A204.1 (cell line): ENCODE measurements around the gene ARID3C.

ENCODE experiments used
- FAIRE-seq: peaks from 2 replicates; lab custom pipeline; 2012; peaks lifted over from hg19 to GRCh38; lab: Jason Lieb, UNC

ARID3C gene

DNA sequence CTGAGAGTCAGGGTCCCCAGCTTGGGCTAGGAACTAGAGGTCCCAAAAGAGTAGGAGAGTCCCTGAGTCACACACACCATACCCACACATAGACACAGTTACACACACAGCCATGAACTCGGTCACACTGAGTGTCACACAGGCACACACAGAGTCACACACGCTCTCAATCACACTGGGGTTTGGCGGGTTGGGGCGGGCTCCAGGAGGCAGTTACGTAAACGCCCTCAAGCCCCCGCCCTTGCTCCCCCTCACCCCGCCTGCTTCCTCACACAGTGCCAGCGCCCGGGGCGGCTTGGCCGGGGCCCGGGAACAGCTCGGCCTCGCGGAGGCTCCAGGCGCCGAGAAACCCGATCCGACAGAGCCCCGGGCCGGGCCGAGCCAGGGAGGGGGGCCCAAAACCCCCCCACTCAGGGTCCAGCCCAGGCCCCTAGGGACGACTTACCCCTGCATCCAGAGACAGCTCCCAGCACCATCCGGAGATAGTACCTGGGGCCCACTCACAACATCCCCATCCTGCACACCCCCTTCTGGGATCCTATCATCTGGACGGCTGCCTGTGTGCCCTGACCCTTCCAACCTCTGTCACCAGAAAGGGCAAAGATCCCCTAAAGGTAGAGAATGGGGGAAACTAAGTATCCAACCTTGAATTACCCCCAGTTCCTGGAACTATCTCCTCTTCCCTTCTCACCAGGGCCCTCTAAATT lies 35.8 kb downstream of the ARID3C start:
- no peak for FAIRE-seq

DNA sequence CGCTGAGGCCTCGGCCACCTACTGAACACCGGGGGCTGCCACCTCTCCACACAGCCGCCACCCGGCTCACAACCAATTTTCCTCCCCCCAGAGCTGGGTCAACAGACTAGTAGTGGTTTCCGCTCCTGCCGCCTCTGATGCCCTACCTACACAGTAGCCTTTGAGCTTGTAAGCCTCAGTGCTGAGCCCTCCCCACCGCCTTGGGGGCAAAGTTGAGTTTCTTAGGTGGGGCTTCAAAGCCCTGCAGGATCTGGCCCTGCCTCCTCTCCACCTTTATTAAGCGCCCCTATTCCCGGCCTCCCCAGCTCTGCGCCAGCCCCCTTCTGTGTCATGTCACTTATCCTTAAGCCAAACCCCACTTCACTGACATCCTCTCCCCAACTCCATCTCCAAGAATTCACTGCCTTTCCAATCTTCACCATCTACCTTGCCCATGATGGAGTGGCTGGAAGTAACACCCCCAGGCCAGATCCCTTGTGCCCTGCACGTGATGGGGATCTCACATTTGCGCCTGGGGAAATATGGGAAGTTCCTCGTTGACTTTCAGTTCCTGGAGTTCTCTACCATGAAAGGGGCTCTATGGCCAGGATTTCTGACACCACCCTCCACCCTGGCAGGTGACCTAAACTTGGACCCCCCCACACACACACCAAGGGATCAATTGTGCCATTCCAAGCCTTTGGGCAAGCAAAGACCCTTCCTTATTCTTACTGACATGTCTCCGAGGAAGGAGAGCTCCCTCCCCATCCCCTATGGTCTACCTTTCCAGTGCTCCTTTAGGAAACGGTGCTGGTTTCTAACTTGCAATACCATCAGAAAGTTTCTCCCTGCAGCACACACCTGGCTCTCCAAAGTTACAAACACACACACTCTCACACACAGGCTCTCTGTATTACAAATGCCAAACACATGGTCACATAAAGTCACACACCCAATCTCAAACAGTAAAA lies 36.7 kb downstream of the ARID3C start:
- no peak for FAIRE-seq

DNA sequence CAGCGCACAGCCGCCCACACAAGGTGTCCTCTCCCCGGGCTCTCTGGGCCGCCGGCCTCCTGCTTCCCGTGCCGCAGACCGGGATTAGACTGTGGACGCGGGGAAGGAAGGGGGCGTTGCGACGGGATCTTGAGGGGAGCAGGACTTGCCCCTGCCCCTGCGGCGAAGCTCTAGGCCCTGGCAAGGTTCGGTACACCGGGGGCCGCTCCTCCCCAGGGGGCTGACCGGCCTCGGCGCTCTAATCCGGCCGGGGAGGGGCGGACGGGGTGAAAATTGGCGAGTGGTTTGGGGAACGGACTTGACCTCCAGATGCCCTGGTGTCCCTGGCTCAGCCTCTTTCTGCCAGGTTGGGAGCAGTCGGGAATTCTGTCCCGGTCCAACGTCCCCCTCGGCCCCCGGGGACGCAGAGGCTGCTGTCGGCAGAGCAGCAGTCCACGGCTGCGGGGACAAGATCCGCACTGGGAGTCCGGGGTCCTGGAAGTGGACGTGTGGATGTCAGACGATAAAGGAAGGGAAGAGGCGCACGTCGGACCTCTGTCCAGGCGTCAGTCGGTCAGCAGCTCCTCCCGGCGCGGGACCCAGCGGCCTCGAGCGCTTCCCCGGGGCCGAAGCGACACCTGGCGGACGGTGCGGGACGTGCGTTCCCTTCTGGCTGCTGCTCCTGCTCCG lies 37.5 kb downstream of the ARID3C start:
- no peak for FAIRE-seq

DNA sequence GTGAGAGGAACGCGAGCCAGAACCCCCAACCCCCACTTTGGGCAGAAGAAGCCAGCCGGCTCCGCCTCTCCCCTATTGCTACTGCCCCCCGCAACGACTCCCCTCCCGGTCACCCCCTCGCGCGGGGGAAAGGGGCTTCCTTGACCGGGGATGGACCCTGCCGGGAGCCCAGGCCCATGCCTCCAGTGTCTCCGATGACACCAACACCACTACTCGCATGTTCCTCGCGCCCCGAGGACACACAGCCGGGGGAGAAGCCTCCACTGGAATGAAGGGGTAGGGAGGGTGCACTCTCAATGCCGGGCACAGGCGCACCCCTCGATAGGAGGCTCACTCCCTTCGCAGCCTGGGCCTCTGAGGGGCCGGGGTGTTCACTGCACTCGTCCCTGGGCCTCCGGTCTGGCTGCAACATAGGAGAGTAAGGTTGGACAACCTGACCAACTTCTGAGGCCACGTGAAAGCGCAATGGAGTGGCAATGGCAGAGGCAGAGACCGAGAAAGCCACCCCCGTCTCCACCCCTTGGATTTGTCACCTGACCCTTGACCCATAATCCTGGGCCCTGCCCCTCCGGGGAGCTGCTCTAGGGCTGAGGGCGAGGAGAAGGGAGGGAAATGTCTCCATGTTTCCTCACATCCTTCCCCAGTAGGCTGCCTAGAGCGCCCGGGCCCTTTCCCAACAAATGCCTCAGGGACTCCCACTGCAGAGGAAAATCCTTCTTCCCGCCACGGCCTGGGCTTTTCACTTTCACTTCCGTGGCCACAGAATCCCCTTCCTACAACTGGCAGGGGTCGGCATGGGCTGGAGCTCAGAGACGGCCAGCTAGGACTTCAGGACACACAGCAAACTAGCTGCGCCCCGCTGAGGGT lies 38.3 kb downstream of the ARID3C start:
- no peak for FAIRE-seq

DNA sequence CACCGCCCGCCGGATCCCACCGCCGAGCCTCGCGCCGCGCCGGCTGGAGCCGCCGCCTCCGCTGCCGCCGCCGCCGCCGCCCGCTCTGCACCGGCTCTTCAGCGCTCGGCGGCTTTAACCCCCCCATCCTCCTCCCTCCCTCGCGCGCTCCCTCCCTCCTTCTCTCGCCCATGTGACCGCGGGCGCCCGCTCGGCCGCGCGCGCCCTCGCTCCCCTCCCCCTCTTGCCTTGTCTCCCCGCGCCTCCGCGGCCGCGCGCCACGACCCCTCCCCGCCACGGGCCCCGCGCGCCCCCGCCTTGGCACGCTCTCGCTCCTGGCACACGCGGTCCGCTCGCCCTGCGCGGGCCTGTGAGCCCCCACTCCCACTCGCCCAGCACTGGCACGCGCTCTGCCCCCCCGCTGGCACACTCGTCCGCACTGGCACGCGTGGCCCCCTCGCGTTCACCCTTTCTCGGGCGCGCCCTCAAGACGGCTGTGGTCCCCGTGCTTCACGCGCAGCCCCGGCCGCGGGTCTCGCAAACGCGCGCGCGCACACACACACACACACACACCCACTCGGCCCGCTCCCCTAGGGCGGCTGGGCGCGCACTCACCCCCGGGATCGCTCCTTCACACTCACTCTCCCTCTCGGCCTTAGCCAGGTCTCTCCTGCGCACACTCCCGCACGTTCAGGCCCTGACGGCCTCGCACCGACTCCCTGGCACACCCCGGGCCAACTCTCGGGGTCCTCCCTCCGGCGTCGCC lies 39.1 kb downstream of the ARID3C start, which contains the start of gene CNTFR:
Gene CNTFR (minus strand): TSS at position 89 of the 745 bp plus-strand sequence. CDS start 20,743 bp downstream, outside the sequence.
- no peak for FAIRE-seq

DNA sequence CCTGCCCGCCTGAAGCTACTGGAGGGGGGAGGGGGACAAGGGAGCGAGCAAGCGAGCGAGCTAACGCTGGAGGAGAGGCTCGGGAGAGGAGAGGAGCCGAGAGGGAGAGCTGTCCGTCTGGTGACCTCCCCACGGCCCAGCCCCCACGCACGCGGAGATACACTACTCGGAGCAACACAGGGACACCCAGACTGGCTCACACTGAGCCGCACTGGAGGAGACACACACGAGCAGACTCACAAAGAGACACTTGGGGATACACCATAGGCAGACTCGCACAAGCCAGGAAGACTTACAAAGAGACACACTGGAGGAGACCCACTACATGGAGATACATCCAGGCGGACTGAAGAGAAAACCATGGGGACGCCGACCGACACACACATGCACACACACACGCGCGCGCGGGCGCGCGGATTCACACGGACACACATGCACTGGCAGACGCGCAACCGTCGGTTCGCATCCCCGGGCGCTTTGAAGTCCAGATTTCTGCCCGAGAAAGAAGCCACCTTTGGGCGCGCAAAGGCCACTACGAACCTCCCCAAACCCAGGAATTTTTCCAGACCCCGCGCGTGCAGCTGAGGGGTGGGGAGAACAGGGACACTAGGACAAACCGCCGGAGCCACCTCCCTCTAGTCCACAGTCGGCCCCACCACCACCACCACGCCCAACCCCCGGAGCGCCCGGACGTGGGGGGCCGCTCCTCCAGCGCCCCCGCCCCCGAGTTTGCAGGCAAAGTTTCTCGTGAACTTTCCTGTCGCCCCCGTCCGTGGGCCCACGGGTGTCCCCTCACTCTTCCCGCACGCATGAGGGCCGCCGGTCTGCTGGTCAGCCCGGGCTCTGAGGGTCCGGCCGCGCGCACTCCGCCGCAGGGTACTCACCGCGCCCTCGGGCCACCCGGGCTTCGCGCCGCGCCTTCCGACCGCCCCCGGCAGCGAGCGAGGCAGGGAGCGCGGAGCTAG lies 39.9 kb downstream of the ARID3C start:
- FAIRE-seq, result no peak

DNA sequence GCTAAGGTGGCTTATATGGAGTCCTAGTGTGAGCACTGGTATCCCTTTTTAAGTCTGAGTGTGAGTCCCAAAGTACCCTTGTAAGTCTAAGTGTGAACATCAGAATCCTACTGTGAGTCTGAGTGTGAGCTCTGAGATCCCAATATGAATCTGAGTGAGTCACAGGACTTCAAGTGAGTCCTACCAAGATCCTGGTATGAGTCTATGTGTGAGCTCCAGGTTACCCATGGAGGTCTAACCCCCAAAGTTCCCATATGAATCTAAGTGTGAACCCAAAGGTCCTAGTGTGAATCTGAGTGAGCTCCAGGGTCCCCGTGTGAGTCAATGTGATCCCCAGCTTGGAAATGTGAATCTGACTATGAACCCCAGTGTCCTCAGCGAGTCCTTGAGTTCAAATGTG lies 41.6 kb downstream of the ARID3C start:
- no peak for FAIRE-seq

DNA sequence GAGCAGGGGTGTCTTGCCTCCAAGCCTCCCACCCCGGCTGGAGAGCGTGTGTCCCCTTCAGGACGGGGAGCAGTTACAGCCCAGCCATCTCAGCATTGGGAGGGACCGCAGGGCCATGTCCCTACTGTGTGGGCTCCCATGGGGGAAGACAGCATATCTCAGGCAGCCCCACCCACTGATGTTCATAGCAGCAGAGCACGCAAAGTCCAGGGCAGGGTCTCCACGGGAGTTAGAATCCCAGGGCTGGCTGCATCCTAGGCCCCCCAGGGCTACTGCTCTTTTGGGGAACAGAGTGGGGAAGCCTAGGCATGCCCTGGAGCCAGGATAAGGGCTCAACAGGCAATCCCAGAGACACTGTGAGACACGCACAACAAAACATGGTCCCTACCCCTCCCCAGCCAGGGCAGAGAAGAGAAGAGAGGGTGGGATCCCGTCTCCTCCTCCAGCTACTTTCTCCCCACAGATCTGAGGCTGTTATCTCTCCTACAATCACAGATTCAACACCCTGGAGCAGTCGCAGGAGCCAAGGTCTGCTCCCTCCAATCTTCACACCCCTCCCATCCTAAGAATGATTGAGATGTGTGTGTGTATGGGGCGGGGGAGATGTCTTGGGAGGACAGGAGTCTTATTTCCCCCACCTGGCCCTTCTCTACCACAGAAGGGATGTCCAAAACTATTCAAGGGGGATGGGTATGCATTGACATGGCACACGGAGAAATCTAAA lies 42.8 kb downstream of the ARID3C start:
- FAIRE-seq, result no peak

DNA sequence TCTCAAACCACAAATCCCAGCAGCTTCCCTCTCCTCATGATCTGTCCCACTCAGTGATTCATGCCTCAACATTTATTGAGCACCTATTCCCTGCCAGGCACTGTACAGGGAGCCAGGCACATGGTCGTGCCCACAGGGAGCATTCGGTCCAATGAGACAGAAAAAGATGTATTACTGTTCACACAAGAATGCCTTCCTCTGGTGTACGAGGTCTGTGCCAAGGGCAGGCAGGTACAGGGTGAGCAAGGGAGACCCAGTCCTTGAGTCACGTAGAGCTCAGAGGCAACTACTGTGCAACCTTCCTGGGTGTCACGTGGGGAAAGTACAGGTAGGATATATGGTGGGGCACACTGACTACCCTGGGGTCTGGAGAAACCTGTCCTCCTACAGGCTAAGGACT lies 43.9 kb downstream of the ARID3C start:
- no peak for FAIRE-seq

DNA sequence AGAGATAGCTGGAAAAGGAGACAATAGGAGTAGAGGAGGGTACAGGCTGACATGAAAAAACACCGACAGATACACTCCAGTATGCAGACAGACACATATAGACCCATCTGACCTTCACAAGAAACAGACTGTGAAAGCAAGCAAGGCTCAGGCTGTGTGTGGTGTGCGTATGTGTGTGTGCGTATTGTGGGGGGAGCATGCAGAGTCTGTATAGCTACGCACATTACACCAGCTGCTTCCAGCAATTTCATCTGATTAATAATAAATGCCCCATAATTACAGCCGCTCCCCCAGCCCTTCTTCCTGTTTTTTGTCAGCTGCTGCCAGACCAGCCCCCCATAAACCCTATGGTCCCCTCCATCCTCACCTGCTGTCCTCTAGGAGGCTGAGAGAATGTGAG lies 46.1 kb downstream of the ARID3C start:
- FAIRE-seq, result no peak

DNA sequence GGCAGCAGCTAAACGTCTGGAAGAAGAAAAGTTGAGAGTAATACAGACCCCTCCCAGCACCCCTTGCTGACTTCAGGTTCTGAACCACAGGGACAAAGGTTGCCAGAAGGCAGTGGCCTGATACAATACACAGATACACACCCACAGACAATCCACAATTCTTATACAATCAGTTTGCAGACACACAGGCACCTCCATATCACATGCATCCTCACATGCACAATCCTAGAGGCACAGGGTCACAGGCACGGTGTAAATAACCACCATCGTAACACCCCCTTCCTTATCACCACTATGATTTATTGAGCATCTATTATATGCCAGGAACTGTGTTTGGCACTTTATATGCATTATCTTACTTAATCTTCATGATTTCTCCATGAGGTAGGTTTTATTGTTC lies 47.5 kb downstream of the ARID3C start:
- no peak for FAIRE-seq

DNA sequence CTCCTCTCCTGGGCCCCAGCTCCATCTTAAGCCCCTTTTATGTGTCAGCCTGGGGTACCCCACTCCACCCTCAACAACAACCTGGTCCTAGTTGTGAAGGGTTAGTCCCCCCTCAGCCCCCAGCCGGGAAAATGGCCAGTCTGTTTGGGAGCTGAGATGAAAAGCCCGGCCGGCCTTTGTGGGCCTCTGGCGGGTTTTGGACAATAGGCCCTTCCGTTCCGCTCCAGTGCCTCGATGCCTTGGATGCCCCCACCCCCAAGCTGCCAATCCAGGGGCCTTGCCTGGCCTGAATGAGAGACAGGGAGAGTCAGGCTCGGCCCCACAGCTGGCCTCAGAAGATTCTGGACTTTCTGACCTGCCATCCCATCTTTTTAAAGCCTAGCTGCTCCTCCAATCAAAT lies 48.5 kb downstream of the ARID3C start:
- FAIRE-seq, result no peak

DNA sequence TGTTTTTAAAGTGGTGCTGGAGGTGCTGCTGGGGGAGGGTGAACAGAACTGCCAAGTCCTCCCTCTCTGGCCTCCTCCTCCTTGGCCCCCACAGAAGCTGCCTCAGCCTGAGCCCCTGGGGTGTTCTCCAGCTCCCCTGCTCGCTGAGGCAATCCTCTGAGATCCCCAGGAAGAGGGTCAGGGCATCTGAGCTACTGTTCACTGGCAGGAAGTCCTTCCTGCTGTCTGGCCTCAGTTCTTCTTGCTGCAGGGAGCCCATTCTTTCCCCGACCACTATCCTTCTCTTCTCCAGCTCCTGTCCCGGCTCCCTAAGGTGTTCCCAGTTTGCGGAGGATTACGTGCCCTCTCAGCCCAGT lies 49.1 kb downstream of the ARID3C start:
- FAIRE-seq, result no peak

DNA sequence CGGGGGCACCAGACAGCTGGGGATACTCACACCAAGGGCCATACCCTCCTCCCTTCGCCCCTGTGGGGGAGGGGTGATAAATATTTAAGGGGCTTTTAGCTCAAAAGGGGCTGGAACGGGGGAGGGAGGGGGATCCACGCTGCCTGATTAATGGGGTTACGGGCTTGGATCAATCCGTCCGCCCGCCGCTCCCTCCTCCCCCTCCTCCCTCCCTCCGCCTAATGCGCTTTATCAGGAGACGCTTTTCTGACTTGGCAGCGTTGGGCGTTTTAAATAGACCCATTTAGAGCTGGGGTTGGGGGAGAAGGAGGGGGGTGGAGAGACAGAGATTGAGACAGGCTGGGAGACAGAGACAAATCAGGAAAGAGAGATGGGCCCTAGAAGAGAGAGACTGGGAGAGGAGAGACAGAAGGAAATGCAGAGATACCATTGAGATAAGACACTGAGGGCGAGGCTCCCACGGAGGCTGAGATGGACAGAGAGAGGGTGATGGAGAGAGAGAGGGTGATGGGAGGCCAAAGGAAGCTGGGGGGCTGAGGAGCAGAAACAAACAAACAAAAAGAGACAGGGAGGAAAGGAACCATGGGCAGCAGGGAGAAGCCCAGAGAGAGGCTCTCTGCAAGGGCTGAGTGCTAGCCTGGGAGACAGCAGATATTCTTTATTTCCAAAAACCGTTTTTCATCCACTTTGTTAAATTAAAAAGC lies 49.6 kb downstream of the ARID3C start:
- FAIRE-seq, result no peak

DNA sequence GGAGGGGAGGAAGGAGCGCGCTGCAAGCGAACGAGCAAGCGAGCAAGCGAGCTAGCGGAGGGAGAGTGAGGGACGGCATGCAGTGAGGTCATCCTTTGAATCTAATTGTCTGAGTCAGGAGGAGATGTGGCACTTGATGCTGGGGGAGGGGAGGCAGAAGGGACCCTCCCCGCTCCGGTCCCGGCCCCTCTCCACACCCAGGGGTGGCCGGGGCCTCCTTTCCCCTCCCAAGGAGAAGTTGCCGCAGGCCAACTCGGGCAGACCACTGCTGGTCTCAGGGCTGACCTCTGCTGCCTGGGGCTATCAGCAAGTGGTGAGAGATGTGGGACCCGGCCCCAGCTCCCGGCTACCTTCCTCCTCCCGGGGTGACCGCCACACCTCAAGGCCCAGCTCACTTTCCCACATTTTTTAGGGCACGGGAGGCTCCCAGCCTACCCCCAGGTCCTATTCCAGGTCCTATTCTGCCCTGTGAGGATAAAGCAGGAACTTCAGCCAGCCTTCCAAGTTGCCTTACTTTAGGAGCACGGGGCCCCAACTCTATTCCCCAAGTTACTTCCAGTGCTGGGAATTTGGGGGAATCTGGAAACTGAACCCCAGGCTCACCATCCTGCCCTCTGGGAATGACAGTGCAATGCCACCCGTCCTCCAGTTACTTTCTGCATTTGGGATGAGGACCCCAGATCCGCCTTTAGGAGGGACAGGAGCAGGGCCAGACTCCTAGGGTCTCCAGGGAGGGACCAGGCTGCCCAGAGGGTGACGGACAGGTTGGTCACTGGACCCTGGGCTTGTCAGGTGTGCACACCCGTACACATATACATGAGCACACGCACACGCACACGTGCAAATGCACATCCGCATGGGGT lies 50.4 kb downstream of the ARID3C start:
- FAIRE-seq, result no peak

DNA sequence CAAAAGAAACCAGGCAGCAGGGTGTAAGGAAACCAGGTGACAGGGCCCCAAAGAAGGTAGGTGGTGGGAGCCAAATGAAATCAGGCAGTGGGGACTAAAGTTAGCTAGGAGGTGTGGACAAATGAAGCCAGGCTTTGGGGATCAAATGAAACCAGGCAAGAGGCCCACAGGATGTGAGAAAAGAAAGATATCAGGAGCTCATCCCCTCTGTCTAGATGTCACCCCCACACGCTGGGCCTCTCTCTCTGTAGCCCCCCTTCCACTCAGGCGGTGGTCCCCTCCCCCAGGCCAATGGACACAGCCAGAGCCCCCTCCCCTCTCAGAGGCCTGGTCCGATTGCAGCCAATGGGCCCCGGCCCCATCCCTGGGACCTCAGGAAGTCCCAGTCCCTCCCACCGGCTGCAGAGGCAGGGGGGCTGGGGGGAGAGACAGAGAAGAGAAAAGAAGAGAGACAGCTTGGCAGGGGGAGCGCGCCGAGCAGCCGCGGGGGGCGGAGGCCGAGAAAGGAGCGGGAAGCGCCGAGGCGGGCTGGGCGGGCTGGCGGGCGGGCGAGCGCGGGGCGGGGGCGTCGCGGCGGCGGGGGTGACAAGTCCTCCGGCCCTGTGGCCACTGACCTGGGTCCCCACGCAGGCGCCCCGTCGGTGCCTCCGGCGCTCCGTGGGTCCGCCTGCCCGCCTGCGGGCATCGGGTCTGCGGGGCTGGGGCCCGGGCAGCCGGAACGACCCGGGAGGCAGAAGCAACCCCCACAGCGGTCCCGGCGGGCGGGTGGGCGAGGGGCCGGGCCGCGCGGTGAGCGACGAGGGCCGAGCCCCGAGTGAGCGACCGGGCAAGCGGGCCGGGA lies 51.2 kb downstream of the ARID3C start:
- FAIRE-seq, result no peak
